ENCODE data around the gene ARHGAP31.

ARHGAP31 gene

DNA sequence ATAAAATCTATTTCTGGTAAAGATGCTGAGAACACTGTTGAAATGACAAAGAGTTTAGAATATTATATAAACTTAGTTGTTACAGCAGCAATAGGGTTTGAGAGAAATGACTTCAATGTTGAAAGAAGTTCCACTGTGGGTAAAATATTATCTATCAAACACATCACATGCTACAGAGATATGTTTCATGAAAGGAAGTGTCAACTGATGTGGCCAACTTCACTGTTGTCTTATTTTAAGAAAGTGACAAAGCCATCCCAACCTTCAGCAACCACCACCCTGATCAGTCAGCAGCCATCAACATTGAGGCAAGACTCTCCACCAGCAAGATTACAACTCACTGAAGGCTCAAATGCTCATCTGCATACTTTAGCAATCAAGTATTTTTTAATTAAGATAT is 149.0 kb downstream of the ARHGAP31 start:
- no peak for DNase-seq (ENCODE audit: low read depth, low spot score)
- TF ChIP-seq SUZ12 (IDR thresholded peaks at IDR 0.05; ENCODE audit: extremely low read depth, insufficient read depth, insufficient read length), result no peak
- TF ChIP-seq YY1 (IDR thresholded peaks at IDR 0.05; ENCODE audit: insufficient read depth, insufficient read length), result no peak
- TF ChIP-seq ZNF274 (IDR thresholded peaks at IDR 0.05; ENCODE audit: low read depth, low read length), result no peak
- H3K4me3 ChIP-seq (ENCODE audit: insufficient read length, low read depth), result no peak overlapping the region
- H3K9me3 ChIP-seq (ENCODE audit: insufficient read depth, low read length), result no peaks in the 10 kb centered on the region; the same call in 1 of the 2 replicates
- no peaks in the 10 kb centered on the region for H3K27me3 ChIP-seq (ENCODE audit: insufficient read depth, insufficient read length)
- H3K36me3 ChIP-seq (ENCODE audit: insufficient read depth, insufficient read length, low read length), result peaks cover 81% of the 10 kb centered on the region
- H3K9ac ChIP-seq (ENCODE audit: insufficient read length, low read depth), result no peak overlapping the region
- H3K4me1 ChIP-seq (ENCODE audit: insufficient read depth, insufficient read length), result no peaks in the 10 kb centered on the region

GRCh38 chr3:119444590-119444989 is 150.4 kb downstream of the ARHGAP31 start:
- TF ChIP-seq SUZ12 (IDR thresholded peaks at IDR 0.05; ENCODE audit: extremely low read depth, insufficient read depth, insufficient read length) (no peak), YY1 (IDR thresholded peaks at IDR 0.05; ENCODE audit: insufficient read depth, insufficient read length) (no peak), ZNF274 (IDR thresholded peaks at IDR 0.05; ENCODE audit: low read depth, low read length) (no peak)
- no peaks in the 10 kb centered on the region for H3K4me1 ChIP-seq (ENCODE audit: insufficient read depth, insufficient read length)
- no peak overlapping the region for H3K4me3 ChIP-seq (ENCODE audit: insufficient read length, low read depth)
- DNase-seq (ENCODE audit: low read depth, low spot score), result no peak
- peaks cover 89% of the 10 kb centered on the region for H3K36me3 ChIP-seq (ENCODE audit: insufficient read depth, insufficient read length, low read length)
- H3K9me3 ChIP-seq (ENCODE audit: insufficient read depth, low read length), result no peaks in the 10 kb centered on the region; the same call in 1 of the 2 replicates
- no peak overlapping the region for H3K9ac ChIP-seq (ENCODE audit: insufficient read length, low read depth)
- no peaks in the 10 kb centered on the region for H3K27me3 ChIP-seq (ENCODE audit: insufficient read depth, insufficient read length)

GRCh38 chr3:119453822-119454221 is 159.6 kb downstream of the ARHGAP31 start:
- no peaks in the 10 kb centered on the region for H3K9me3 ChIP-seq (ENCODE audit: insufficient read depth, low read length)
- no peaks in the 10 kb centered on the region for H3K4me1 ChIP-seq (ENCODE audit: insufficient read depth, insufficient read length)
- no peaks in the 10 kb centered on the region for H3K27me3 ChIP-seq (ENCODE audit: insufficient read depth, insufficient read length)
- TF ChIP-seq SUZ12 (IDR thresholded peaks at IDR 0.05; ENCODE audit: extremely low read depth, insufficient read depth, insufficient read length) (no peak), YY1 (IDR thresholded peaks at IDR 0.05; ENCODE audit: insufficient read depth, insufficient read length) (no peak), ZNF274 (IDR thresholded peaks at IDR 0.05; ENCODE audit: low read depth, low read length) (no peak)
- no peak overlapping the region for H3K4me3 ChIP-seq (ENCODE audit: insufficient read length, low read depth)
- DNase-seq (ENCODE audit: low read depth, low spot score), result no peak
- no peak overlapping the region for H3K9ac ChIP-seq (ENCODE audit: insufficient read length, low read depth)
- H3K36me3 ChIP-seq (ENCODE audit: insufficient read depth, insufficient read length, low read length), result peaks cover 90% of the 10 kb centered on the region

GRCh38 chr3:119456469-119456868 is 162.3 kb downstream of the ARHGAP31 start:
- Histone ChIP-seq H3K27me3 (ENCODE audit: insufficient read depth, insufficient read length) (no peaks in the 10 kb centered on the region), H3K4me3 (ENCODE audit: insufficient read length, low read depth) (no peak overlapping the region), H3K9me3 (ENCODE audit: insufficient read depth, low read length) (no peaks in the 10 kb centered on the region), H3K4me1 (ENCODE audit: insufficient read depth, insufficient read length) (no peaks in the 10 kb centered on the region), H3K36me3 (ENCODE audit: insufficient read depth, insufficient read length, low read length) (peaks cover 92% of the 10 kb centered on the region), H3K9ac (ENCODE audit: insufficient read length, low read depth) (no peak overlapping the region)
- no peak for DNase-seq (ENCODE audit: low read depth, low spot score)
- TF ChIP-seq YY1 (IDR thresholded peaks at IDR 0.05; ENCODE audit: insufficient read depth, insufficient read length), result no peak
- TF ChIP-seq ZNF274 (IDR thresholded peaks at IDR 0.05; ENCODE audit: low read depth, low read length), result no peak
- no peak for TF ChIP-seq SUZ12 (IDR thresholded peaks at IDR 0.05; ENCODE audit: extremely low read depth, insufficient read depth, insufficient read length)

- peaks cover 94% of the 10 kb centered on the region for H3K36me3 ChIP-seq (ENCODE audit: insufficient read depth, insufficient read length, low read length)
- DNase-seq (ENCODE audit: low read depth, low spot score), result no peak
- no peaks in the 10 kb centered on the region for H3K9me3 ChIP-seq (ENCODE audit: insufficient read depth, low read length)
- H3K9ac ChIP-seq (ENCODE audit: insufficient read length, low read depth), result no peak overlapping the region
- no peaks in the 10 kb centered on the region for H3K4me1 ChIP-seq (ENCODE audit: insufficient read depth, insufficient read length)
- TF ChIP-seq ZNF274 (IDR thresholded peaks at IDR 0.05; ENCODE audit: low read depth, low read length), result no peak
- no peaks in the 10 kb centered on the region for H3K27me3 ChIP-seq (ENCODE audit: insufficient read depth, insufficient read length)
- no peak overlapping the region for H3K4me3 ChIP-seq (ENCODE audit: insufficient read length, low read depth)
Measured at GRCh38 chr3:119457246-119457645, 163.1 kb downstream of the ARHGAP31 start.

DNA sequence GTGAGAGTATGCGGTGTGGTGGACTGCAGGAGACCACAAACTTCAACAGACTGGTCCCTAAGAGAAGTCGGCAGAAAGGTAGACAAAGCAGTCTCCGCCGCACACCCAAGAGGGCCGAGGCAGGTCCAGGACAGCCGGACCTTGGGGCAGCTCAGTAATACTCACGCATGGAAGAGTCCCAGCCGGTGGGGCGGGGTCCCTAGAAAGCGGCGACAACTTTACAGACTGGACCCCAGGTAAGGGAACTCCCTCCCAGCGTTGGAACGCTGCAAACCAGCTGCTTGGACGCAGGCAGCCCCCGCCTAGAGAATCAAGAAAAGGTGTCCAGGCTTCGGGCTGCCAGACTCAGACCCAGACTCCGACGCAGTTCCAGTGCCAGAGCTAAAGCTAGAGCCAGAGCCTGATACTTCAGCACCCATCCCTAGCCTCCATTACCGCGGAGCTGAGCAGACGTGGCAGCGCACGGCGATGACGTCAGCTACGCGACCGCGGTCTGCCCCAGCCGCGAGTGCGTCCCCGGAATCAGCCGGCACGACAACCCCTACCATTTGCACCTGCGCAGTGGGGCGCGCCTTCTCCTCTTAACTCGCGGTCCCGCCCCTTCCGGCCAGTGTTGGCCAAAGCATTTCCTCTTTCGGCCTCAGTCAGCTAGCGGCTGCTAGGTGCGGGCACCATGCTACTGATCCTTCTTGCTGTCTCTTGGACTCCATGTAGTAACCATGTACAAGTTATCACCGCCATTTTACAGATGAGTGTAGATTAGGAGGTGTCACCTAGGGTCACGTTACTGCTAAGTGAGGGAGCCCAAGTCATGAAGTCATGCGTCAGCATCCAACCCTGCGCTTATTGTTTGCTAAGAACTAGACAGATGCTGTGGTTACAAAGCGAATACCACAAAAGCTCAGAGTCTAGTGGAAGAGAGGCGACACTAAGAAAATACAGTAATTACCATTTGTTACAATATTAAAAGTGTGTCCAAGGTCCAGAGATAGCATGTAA is 169.3 kb downstream of the ARHGAP31 start, which contains the start of gene TMEM39A:
Gene TMEM39A (minus strand): TSS at position 445 of the 999 bp plus-strand sequence. CDS start 1,541 bp downstream, outside the sequence.
- H3K9me3 ChIP-seq (ENCODE audit: insufficient read depth, low read length), result no peaks in the 10 kb centered on the region
- H3K4me3 ChIP-seq (ENCODE audit: insufficient read length, low read depth), result peak within 1 kb of the TSS; percentile 90
- H3K36me3 ChIP-seq (ENCODE audit: insufficient read depth, insufficient read length, low read length), result peaks cover 37% of the 10 kb centered on the region
- peak; percentile 98 for DNase-seq (ENCODE audit: low read depth, low spot score)
- no peaks in the 10 kb centered on the region for H3K27me3 ChIP-seq (ENCODE audit: insufficient read depth, insufficient read length)
- peak within 1 kb of the TSS; percentile 97 for H3K9ac ChIP-seq (ENCODE audit: insufficient read length, low read depth)
- no peaks in the 10 kb centered on the region for H3K4me1 ChIP-seq (ENCODE audit: insufficient read depth, insufficient read length)
- peak; percentile 84 for TF ChIP-seq YY1 (IDR thresholded peaks at IDR 0.05; ENCODE audit: insufficient read depth, insufficient read length)
- no peak for TF ChIP-seq SUZ12 (IDR thresholded peaks at IDR 0.05; ENCODE audit: extremely low read depth, insufficient read depth, insufficient read length)
- no peak for TF ChIP-seq ZNF274 (IDR thresholded peaks at IDR 0.05; ENCODE audit: low read depth, low read length)

DNA sequence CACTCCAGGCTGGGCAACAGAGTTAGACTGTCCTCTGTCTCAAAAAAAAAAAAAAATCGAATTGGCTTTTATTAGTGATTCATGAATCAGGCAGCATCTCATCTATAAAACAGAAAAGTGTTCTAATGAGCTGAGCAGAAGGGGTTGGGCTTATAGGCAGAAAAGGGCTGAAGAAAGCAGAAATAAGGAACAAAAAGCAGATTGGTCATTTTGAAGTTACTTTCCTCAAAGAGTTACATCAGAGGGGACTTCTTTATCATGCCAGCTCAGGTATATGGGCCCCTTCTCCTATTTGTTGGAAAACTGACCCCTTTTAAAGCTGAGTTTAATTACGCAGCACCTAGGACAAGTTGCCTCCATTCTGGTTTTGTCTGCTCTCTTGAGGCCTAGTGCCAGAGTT is 173.9 kb downstream of the ARHGAP31 start:
- H3K27me3 ChIP-seq (ENCODE audit: insufficient read depth, insufficient read length), result no peaks in the 10 kb centered on the region
- H3K4me1 ChIP-seq (ENCODE audit: insufficient read depth, insufficient read length), result peaks cover 2% of the 10 kb centered on the region
- peaks cover 17% of the 10 kb centered on the region for H3K36me3 ChIP-seq (ENCODE audit: insufficient read depth, insufficient read length, low read length)
- H3K4me3 ChIP-seq (ENCODE audit: insufficient read length, low read depth), result peak overlapping the region; percentile 80
- TF ChIP-seq SUZ12 (IDR thresholded peaks at IDR 0.05; ENCODE audit: extremely low read depth, insufficient read depth, insufficient read length) (no peak), ZNF274 (IDR thresholded peaks at IDR 0.05; ENCODE audit: low read depth, low read length) (no peak), YY1 (IDR thresholded peaks at IDR 0.05; ENCODE audit: insufficient read depth, insufficient read length) (no peak)
- no peak for DNase-seq (ENCODE audit: low read depth, low spot score)
- H3K9ac ChIP-seq (ENCODE audit: insufficient read length, low read depth), result peak overlapping the region; percentile 63
- H3K9me3 ChIP-seq (ENCODE audit: insufficient read depth, low read length), result no peaks in the 10 kb centered on the region
